Smooth muscle cell (in vitro differentiated cells): ENCODE data around the gene RIN3. TPM values are rescaled to one million over a fixed set of nuclear protein-coding genes. Genes with fewer than 3 reads are reported as not detected.

Experiments used
- DNase-seq: peaks from one replicate; lab custom pipeline; 2025; ENCODE audit not compliant: unreplicated experiment; lab: John Stamatoyannopoulos, UW
- H2AFZ ChIP-seq: fragments of 200-600 bp; sonication (generic); 2 replicates; pipeline ENCODE4 v1.6.0; 2016; ENCODE audit warnings: antibody characterized with exemption, low read depth, mild to moderate bottlenecking
- H3F3A ChIP-seq: fragments of 200-600 bp; sonication (generic); 2 replicates; pipeline ENCODE4 v1.6.0; 2017; ENCODE audit warnings: antibody characterized with exemption, low read depth
- H3K27ac ChIP-seq: fragments of 200-600 bp; sonication (generic); 2 replicates; pipeline ENCODE4 v1.5.1; 2016; ENCODE audit warnings: low read depth, mild to moderate bottlenecking
- H3K27me3 ChIP-seq: fragments of 200-600 bp; sonication (generic); 2 replicates; pipeline ENCODE4 v1.6.1; 2016; ENCODE audit warnings: low read depth, mild to moderate bottlenecking
- H3K36me3 ChIP-seq: fragments of 200-600 bp; sonication (generic); 2 replicates; pipeline ENCODE4 v1.5.1; 2016; ENCODE audit warnings: low read depth
- H3K4me1 ChIP-seq: fragments of 200-600 bp; sonication (generic); 2 replicates; pipeline ENCODE4 v1.5.1; 2016; ENCODE audit warnings: low read depth
- H3K4me2 ChIP-seq: fragments of 200-600 bp; sonication (generic); 2 replicates; pipeline ENCODE4 v1.6.0; 2016; ENCODE audit warnings: mild to moderate bottlenecking
- H3K4me3 ChIP-seq: fragments of 200-600 bp; sonication (generic); 2 replicates; pipeline ENCODE4 v1.5.1; 2016; ENCODE audit warnings: mild to moderate bottlenecking
- H3K79me2 ChIP-seq: fragments of 200-600 bp; sonication (generic); 2 replicates; pipeline ENCODE4 v1.6.0; 2016; ENCODE audit warnings: low read depth, mild to moderate bottlenecking
- H3K9ac ChIP-seq: fragments of 200-600 bp; sonication (generic); 2 replicates; pipeline ENCODE4 v1.6.0; 2016; ENCODE audit warnings: low read depth
- H3K9me3 ChIP-seq: fragments of 200-600 bp; sonication (generic); replicated peaks from 2 replicates; pipeline ENCODE4 v1.5.1; 2016; ENCODE audit warnings: low read depth
- H4K20me1 ChIP-seq: fragments of 200-600 bp; sonication (generic); 2 replicates; pipeline ENCODE4 v1.6.0; 2016; ENCODE audit warnings: low read depth
- WGBS: methylation state at CpG from one replicate; pipeline ENCODE4 v1.1.7; 2016; ENCODE audit warnings: low lambda C conversion rate; 5-methylcytosine and 5-hydroxymethylcytosine counted together
- polyA plus RNA-seq: library from polyadenylated mRNA; unstranded; fragments of >200 nt; fragmentation: Nextera tagmentation; extraction: Ambion mirVana; gene quantifications from 2 replicates; pipeline ENCODE4 v1.2.1, GENCODE V29; 2016
- total RNA-seq: library from RNA; depleted of rRNA; stranded (reverse); fragments of >200 nt; gene quantifications from 2 replicates; pipeline ENCODE4 v1.2.3, GENCODE V29; 2014
- TF ChIP-seq, protein P1 (sequence below): fragments of 200-600 bp; sonication (generic); IDR thresholded peaks from 2 replicates; pipeline ENCODE4 v1.5.1; 2017; ENCODE audit warnings: borderline replicate concordance, mild to moderate bottlenecking, antibody characterized with exemption; ENCODE audit not compliant: insufficient read depth, poor library complexity, severe bottlenecking

RIN3 gene
- total and polyA plus RNA-seq, 2 experiments from 2014 or later, result 2.7 to 3.8 TPM

DNA sequence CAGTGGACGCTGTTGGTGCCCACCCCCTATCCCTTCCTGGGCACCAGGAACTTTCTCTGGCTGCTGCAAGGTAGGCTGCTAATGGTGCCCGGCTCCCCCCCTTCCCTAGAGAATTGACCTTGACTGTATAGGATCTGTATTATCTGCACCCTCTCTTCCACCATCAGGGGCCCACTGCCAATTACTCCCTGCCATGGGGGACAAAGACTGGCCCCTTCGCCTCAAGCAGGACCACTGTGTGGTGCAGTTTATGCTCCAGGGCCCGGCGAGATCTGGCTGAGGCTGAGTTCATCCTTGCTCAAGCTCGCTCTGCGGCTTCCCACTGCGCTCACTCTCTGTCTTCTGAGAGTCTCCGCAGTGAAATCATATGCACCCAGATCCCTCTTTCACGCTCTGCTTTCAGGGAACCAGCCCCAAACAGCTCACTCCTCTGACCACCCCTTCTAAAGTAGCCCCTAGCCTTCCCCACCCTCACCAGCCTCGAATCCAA lies 139.6 kb downstream of the RIN3 start:
- WGBS, result 89% methylated on average over 11 of the region's 11 CpGs
- TF ChIP-seq, protein P1, sequence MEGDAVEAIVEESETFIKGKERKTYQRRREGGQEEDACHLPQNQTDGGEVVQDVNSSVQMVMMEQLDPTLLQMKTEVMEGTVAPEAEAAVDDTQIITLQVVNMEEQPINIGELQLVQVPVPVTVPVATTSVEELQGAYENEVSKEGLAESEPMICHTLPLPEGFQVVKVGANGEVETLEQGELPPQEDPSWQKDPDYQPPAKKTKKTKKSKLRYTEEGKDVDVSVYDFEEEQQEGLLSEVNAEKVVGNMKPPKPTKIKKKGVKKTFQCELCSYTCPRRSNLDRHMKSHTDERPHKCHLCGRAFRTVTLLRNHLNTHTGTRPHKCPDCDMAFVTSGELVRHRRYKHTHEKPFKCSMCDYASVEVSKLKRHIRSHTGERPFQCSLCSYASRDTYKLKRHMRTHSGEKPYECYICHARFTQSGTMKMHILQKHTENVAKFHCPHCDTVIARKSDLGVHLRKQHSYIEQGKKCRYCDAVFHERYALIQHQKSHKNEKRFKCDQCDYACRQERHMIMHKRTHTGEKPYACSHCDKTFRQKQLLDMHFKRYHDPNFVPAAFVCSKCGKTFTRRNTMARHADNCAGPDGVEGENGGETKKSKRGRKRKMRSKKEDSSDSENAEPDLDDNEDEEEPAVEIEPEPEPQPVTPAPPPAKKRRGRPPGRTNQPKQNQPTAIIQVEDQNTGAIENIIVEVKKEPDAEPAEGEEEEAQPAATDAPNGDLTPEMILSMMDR, result no peak

DNA sequence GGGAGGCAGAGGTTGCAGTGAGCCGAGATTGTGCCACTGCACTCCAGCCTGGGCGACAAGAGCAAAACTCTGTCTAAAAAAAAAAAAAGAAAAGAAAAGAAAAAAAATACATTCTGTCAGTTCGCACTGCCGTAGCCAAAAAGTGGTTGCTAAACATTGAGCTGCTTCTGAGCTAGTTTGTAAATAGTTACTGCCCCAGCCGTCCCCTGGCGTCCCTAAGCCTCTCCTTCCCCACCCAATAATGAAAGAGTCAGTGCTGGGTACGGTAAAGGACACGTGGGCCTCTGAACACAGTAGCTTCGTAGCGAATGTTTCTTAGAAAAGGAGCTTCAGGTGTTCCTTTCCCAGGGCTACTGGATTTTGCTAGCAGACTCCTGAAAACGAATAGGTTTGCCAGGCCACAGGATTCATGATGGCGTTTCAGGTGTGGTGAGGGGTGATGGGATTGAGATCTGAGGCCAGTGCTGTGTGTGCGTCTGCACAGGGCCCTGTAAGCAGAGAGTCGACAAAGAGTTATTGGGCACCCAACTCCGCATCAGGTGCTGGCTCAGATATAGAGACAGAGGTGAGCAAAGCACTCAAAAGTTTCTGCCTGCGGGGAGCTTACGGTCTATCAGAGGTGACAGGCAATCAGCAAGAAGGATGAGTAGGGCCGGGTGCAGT lies 140.8 kb downstream of the RIN3 start:
- no peaks in the 10 kb centered on the region for H3K9me3 ChIP-seq
- 95% methylated on average over 18 of the region's 18 CpGs for WGBS
- H3K27me3 ChIP-seq, result no peaks in the 10 kb centered on the region
- no peaks in the 10 kb centered on the region for H3K4me1 ChIP-seq
- no peaks in the 10 kb centered on the region for H3K79me2 ChIP-seq
- H3K27ac ChIP-seq, result no peak overlapping the region
- H3K4me2 ChIP-seq, result no peak overlapping the region
- H3F3A ChIP-seq, result no peaks in the 10 kb centered on the region
- TF ChIP-seq, protein P1, result no peak
- H3K4me3 ChIP-seq, result no peak overlapping the region
- H3K9ac ChIP-seq, result no peak overlapping the region
- no peaks in the 10 kb centered on the region for H3K36me3 ChIP-seq
- H4K20me1 ChIP-seq, result no peaks in the 10 kb centered on the region
- no peak overlapping the region for H2AFZ ChIP-seq
- no peak for DNase-seq

More for the DNA sequence above, 139.6 kb downstream of the RIN3 start:
- H3K27me3 ChIP-seq, result no peaks in the 10 kb centered on the region
- H3K27ac ChIP-seq, result no peak overlapping the region
- no peak overlapping the region for H3K4me2 ChIP-seq
- H2AFZ ChIP-seq, result no peak overlapping the region
- H3K4me1 ChIP-seq, result no peaks in the 10 kb centered on the region
- H3K79me2 ChIP-seq, result no peaks in the 10 kb centered on the region
- H3K9me3 ChIP-seq, result no peaks in the 10 kb centered on the region
- no peaks in the 10 kb centered on the region for H4K20me1 ChIP-seq
- peaks cover 3% of the 10 kb centered on the region for H3F3A ChIP-seq
- H3K36me3 ChIP-seq, result no peaks in the 10 kb centered on the region
- no peak overlapping the region for H3K4me3 ChIP-seq
- no peak overlapping the region for H3K9ac ChIP-seq
- DNase-seq, result no peak

DNA sequence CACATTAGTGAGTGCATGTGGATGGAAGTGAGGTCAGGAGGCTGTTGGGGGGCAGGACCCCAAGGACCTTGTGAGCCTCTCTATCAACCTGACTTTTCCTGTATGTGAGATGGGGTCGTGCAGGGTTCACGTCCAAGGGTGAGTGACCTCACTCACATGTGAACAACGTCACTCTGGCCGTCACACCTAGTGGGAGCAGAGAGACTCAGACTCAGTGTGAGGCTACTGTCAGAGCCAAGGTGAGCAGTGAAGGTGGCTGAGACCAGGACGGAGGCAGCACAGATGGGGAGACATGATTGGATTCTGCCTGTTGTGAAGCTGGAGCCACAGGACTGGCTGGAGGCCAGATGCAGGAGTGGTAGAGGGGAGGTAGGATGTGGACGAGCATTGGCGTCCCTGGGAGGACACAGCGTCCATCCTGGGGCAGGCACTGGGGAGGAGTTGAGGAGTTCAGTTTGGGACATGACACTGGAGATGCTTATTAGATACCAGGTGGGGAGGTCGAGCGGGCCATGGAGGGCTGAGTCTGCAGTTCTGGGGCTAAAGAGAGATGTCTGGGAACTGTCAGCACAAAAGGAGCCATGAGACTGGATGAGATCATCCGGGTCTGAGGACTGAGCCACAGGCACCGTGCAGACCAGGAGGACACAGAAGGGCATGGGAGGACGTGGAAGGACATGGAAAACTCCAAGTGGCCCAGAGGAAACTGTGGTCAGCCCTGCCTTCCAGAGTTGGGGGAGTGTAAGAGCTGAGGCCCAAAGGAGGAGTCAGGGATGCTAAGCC lies 142.0 kb downstream of the RIN3 start:
- no peaks in the 10 kb centered on the region for H3K9me3 ChIP-seq
- H2AFZ ChIP-seq, result no peak overlapping the region
- no peaks in the 10 kb centered on the region for H3K27me3 ChIP-seq
- no peak overlapping the region for H3K9ac ChIP-seq
- no peaks in the 10 kb centered on the region for H3K36me3 ChIP-seq
- no peaks in the 10 kb centered on the region for H3K79me2 ChIP-seq
- TF ChIP-seq, protein P1, result no peak
- no peak overlapping the region for H3K4me2 ChIP-seq
- H3K27ac ChIP-seq, result no peak overlapping the region
- H3K4me3 ChIP-seq, result no peak overlapping the region
- H3K4me1 ChIP-seq, result no peaks in the 10 kb centered on the region
- H4K20me1 ChIP-seq, result no peaks in the 10 kb centered on the region
- no peak for DNase-seq
- 83% methylated on average over 13 of the region's 13 CpGs for WGBS
- H3F3A ChIP-seq, result no peaks in the 10 kb centered on the region
